H1 (cell line): Measurements from ENCODE around the gene INIP. TPM values are rescaled to one million over a fixed set of nuclear protein-coding genes. Genes with fewer than 3 reads are reported as not detected.

Experiments
- CHD7 ChIP-seq: fragments of 300-600 bp; sonication (generic); IDR thresholded peaks from 2 replicates; pipeline ENCODE4 v1.7.1; 2012; ENCODE audit warnings: low read length, moderate library complexity, mild to moderate bottlenecking, inconsistent platforms; ENCODE audit not compliant: insufficient replicate concordance
- GABPA ChIP-seq: IDR thresholded peaks from 2 replicates; pipeline ENCODE4 v1.6.1; 2011; ENCODE audit warnings: mild to moderate bottlenecking, low read length, moderate library complexity, borderline replicate concordance; ENCODE audit not compliant: insufficient read depth
- HDAC6 ChIP-seq: IDR thresholded peaks from one replicate; pipeline ENCODE4 v1.7.1; 2012; ENCODE audit warnings: low read depth, mild to moderate bottlenecking, inconsistent platforms, low read length, moderate library complexity
- POLR2A ChIP-seq, 2 experiments: IDR thresholded peaks; 1 replicate in 1 of 2; 2 replicates in 1 of 2; pipeline ENCODE4 v1.6.1; 2011; ENCODE audit warnings: low read depth in 2 of 2, low read length in 2 of 2, mild to moderate bottlenecking in 2 of 2; ENCODE audit errors: control extremely low read depth in 1 of 2
- SRF ChIP-seq: IDR thresholded peaks from 2 replicates; pipeline ENCODE4 v1.6.1; 2011; ENCODE audit warnings: mild to moderate bottlenecking, low read depth, low read length, moderate library complexity
- polyA plus RNA-seq, 7 experiments: library from polyadenylated mRNA; depleted of rRNA in 3 of 7; stranded (reverse) in 5 of 7; unstranded in 2 of 7; fragments of >200 nt in 5 of 7; fragments of 200-250 nt in 2 of 7; gene quantifications; 1 replicate in 5 of 7; 2 replicates in 1 of 7; 4 replicates in 1 of 7; pipeline versions ENCODE4 v1.2.1 to v1.2.3, GENCODE V29; 2011 to 2013; ENCODE audit warnings: missing spikeins in 2 of 7, mixed read lengths in 2 of 7
- total RNA-seq: library from RNA; stranded (reverse); fragmentation: NEBNext Ultra II Directional; extraction: Animal tissue kit (Norgen Biotek cat#: 25700); gene quantifications from 2 replicates; pipeline ENCODE4 v1.2.1, GENCODE V29; 2021

INIP gene
- total and polyA plus RNA-seq, 2 of the 8 experiments (the other 6 are each of a cell fraction or from before 2014, with no cell fraction given): 10.7 to 18.3 TPM

GRCh38 chr9:112647596-112647995 is 70.3 kb downstream of the INIP start (continued):
- TF ChIP-seq CHD7 (no peak), HDAC6 (no peak), GABPA (no peak), POLR2A (IDR thresholded peaks at IDR 0.05; ENCODE audit: control extremely low read depth in 1 of 2, low read depth in 2 of 2, low read length in 2 of 2) (no peak), SRF (no peak)
